Heart right ventricle (tissue), 16 donors: ENCODE results near the gene SKI. TPM values are rescaled to one million over a fixed set of nuclear protein-coding genes. Genes with fewer than 3 reads are reported as not detected.

Source experiments
- ATAC-seq, 8 donors: fragments of 200-7000 bp; cut with Tn5 transposase; one replicate each; pipeline ENCODE4 v1.9.1; 2020; ENCODE audit warnings: mild to moderate bottlenecking in 8 of 8, moderate library complexity in 8 of 8, moderate number of reproducible peaks in 1 of 8
- DNase-seq, 2 donors: peaks; one replicate each; pipeline ENCODE4 v3.0.0-alpha.2; 2020
- H3K27ac ChIP-seq, 10 donors: fragments of 200-600 bp; sonication (generic) in 2 of 10; one replicate each; pipeline versions ENCODE4 v1.5.0 to v1.8.0; 2020 to 2022; ENCODE audit warnings: mild to moderate bottlenecking in 3 of 10
- H3K27me3 ChIP-seq, 7 donors: fragments of 200-600 bp; one replicate each; pipeline ENCODE4 v1.8.0; 2021 to 2022; ENCODE audit warnings: mild to moderate bottlenecking in 2 of 7
- H3K36me3 ChIP-seq, 9 donors: fragments of 200-600 bp; sonication (generic) in 1 of 9; one replicate each; pipeline versions ENCODE4 v1.5.0 to v1.8.0; 2020 to 2022; ENCODE audit warnings: mild to moderate bottlenecking in 2 of 9
- H3K4me1 ChIP-seq, 9 donors: fragments of 200-600 bp; sonication (generic) in 1 of 9; one replicate each; pipeline versions ENCODE4 v1.5.0 to v1.8.0; 2020 to 2022; ENCODE audit warnings: mild to moderate bottlenecking in 4 of 9
- H3K4me3 ChIP-seq, 10 donors: fragments of 200-600 bp; sonication (generic) in 2 of 10; one replicate each; pipeline versions ENCODE4 v1.5.0 to v1.8.0; 2020 to 2022; ENCODE audit warnings: mild to moderate bottlenecking in 7 of 10, moderate library complexity in 2 of 10
- H3K9me3 ChIP-seq, 11 donors: fragments of 200-600 bp in 10 of 11; sonication (generic) in 2 of 11; one replicate each; pipeline versions ENCODE4 v1.5.0 to v1.8.0; 2013 to 2022; ENCODE audit warnings: mild to moderate bottlenecking in 2 of 11, control low read depth in 1 of 11, moderate library complexity in 1 of 11
- CTCF ChIP-seq, 9 donors: fragments of 200-600 bp; sonication (generic) in 2 of 9; IDR thresholded peaks; one replicate each; pipeline versions ENCODE4 v1.5.0 to v1.8.0; 2021 to 2022; ENCODE audit warnings: antibody characterized with exemption in 9 of 9, mild to moderate bottlenecking in 5 of 9, moderate library complexity in 1 of 9
- WGBS, 2 donors: extraction: QIAGEN DNeasy Blood & Tissue Kit; methylation state at CpG; one replicate each; pipeline ENCODE4 v1.1.7; 2013; ENCODE audit warnings: inconsistent platforms in 1 of 2; 5-methylcytosine and 5-hydroxymethylcytosine counted together
- intact Hi-C, 10 donors: fragments of 100-400 bp; cut with DNase I; formaldehyde crosslinking; loops; one replicate each; pipeline versions ENCODE4 v1.11.1 to v1.14.2; 2022
- polyA plus RNA-seq, 2 donors: library from polyadenylated mRNA; stranded (reverse); fragments of 200-250 nt; gene quantifications; one replicate each; pipeline ENCODE4 v1.2.3, GENCODE V29; 2013
- total RNA-seq, 10 donors: library from RNA; stranded (reverse); fragmentation: NEBNext Ultra II Directional in 3 of 10; extraction: Animal tissue kit (Norgen Biotek cat#: 25700) in 3 of 10; gene quantifications; one replicate each; pipeline versions ENCODE4 v1.2.1 to v1.2.4, GENCODE V29; 2021 to 2023
- donor health status: Arrhythmogenic right ventricular cardiomyopathy.
- donor health status: ischemic (EF 13 %, LVEDD 7.1; RV severe dilation, severe dysfunction).
- donor health status: healthy with polysubstance abuse.
- donor health status: DM: no; HTN: yes; CAD: no.
- donor health status: DM: no; HTN: no; CAD: no.
- donor health status: ischemic (EF 25% LVEDD 6.9; RV normal size, moderate dysfunction).
- donor health status: ischemic (EF 25% LVEDD 5.7; RV mildly dilated, moderate dysfunction).
- donor health status: healthy.
- donor health status: DM: yes; HTN: yes; CAD: no.
- donor health status: Ischemic cardiomyopathy.
- donor health status: ischemic (EF 35%, LVEDD 5.7; RV mildly dilated, moderate dysfunction).
- donor health status: nonischemic (EF 11% LVEDD 7.7; RV severe dilation, severe dysfunction).
- donor health status: DM: yes; HTN: yes; CAD: no.
- donor health status: PGD.
- donor health status: ischemic (EF 29% LVEDD 5.4; RV normal size, mild dysfunction).
- donor health status: nonischemic (EF 23%, LVEDD 6.1; RV moderate dilation, normal function).

SKI gene
- total and polyA plus RNA-seq, 12 donors, result 13.8 to 50.9 (median 35.6) TPM

- intact Hi-C loops, result no loop called here
- H3K27me3 ChIP-seq, result no peaks in the 10 kb centered on the region
- H3K27ac ChIP-seq, result peak overlapping the region in 8 of 10 donors; percentile 10 to 80 (median 48)
- no peak for ATAC-seq
- 53 to 61% methylated on average over 23 of the region's 23 CpGs for WGBS, 2 donors
- no peak overlapping the region for H3K4me3 ChIP-seq
- no peaks in the 10 kb centered on the region for H3K9me3 ChIP-seq
- H3K36me3 ChIP-seq, result no peaks in the 10 kb centered on the region
- peak in 1 of 2 donors; percentile 31 for DNase-seq
- peaks cover 84 to 100% (median 98%) of the 10 kb centered on the region in 9 donors for H3K4me1 ChIP-seq
- no peak for TF ChIP-seq CTCF (IDR thresholded peaks at IDR 0.05)
Observed at GRCh38 chr1:2271841-2272655, 43.9 kb downstream of the SKI start.

- peak overlapping the region in 8 of 10 donors; percentile 1 to 80 (median 41) for H3K27ac ChIP-seq
- intact Hi-C loops, result no loop called here
Observed at GRCh38 chr1:2272686-2273400, 44.7 kb downstream of the SKI start.

GRCh38 chr1:2273401-2274090 is 45.4 kb downstream of the SKI start:
- peak overlapping the region in 5 of 10 donors; percentile 1 to 80 (median 44) for H3K27ac ChIP-seq

More at GRCh38 chr1:2272686-2273400, 44.7 kb downstream of the SKI start:
- Histone ChIP-seq H3K9me3 (no peaks in the 10 kb centered on the region), H3K27me3 (no peaks in the 10 kb centered on the region), H3K4me1 (peaks cover 79 to 100% (median 98%) of the 10 kb centered on the region in 9 donors), H3K36me3 (peaks cover 0 to 2% (median 0%) of the 10 kb centered on the region in 9 donors), H3K4me3 (no peak overlapping the region)
- TF ChIP-seq CTCF (IDR thresholded peaks at IDR 0.05), result no peak
- DNase-seq (no peak), ATAC-seq (no peak)
- WGBS, 2 donors, result 72 to 74% methylated on average over 28 of the region's 28 CpGs

More at GRCh38 chr1:2273401-2274090, 45.4 kb downstream of the SKI start:
- DNase-seq (peak in 1 of 2 donors; percentile 33), ATAC-seq (peak in 7 of 8 donors; percentile 4 to 55 (median 19))
- H3K9me3 ChIP-seq, result no peaks in the 10 kb centered on the region
- H3K36me3 ChIP-seq, result peaks cover 0 to 3% (median 0%) of the 10 kb centered on the region in 9 donors
- no peaks in the 10 kb centered on the region for H3K27me3 ChIP-seq
- H3K4me3 ChIP-seq, result no peak overlapping the region
- peaks cover 79 to 100% (median 98%) of the 10 kb centered on the region in 9 donors for H3K4me1 ChIP-seq
- intact Hi-C loops, result no loop called here
- TF ChIP-seq CTCF (IDR thresholded peaks at IDR 0.05), result no peak
- WGBS, 2 donors, result 80 to 81% methylated on average over 29 of the region's 29 CpGs
